IMR-90 (cell line): ENCODE data around the gene ATXN7L3.

Experiments used
- BHLHE40 ChIP-seq: fragments of 150-350 bp; IDR thresholded peaks from 2 replicates; pipeline ENCODE4 v1.6.1; 2016; ENCODE audit warnings: mild to moderate bottlenecking, low read depth, low read length
- MAFK ChIP-seq: IDR thresholded peaks from 2 replicates; pipeline ENCODE4 v1.6.1; 2012; ENCODE audit warnings: low read depth, low read length, improper control_type of control experiment
- NFE2L2 ChIP-seq: fragments of 150-350 bp; IDR thresholded peaks from 2 replicates; pipeline ENCODE4 v1.6.1; 2016; ENCODE audit warnings: low read depth, mild to moderate bottlenecking, low read length
- POLR2A ChIP-seq: IDR thresholded peaks from 2 replicates; pipeline ENCODE4 v1.6.1; 2012; ENCODE audit warnings: mild to moderate bottlenecking, low read depth, low read length
- RAD21 ChIP-seq: IDR thresholded peaks from 2 replicates; pipeline ENCODE4 v1.6.1; 2012; ENCODE audit warnings: low read length, improper control_type of control experiment
- RCOR1 ChIP-seq: IDR thresholded peaks from 2 replicates; pipeline ENCODE4 v1.6.1; 2012; ENCODE audit warnings: mild to moderate bottlenecking, low read length, improper control_type of control experiment; ENCODE audit not compliant: insufficient replicate concordance
- RFX5 ChIP-seq: IDR thresholded peaks from 2 replicates; pipeline ENCODE4 v1.8.0; 2012; ENCODE audit warnings: low read depth, mild to moderate bottlenecking, low read length, moderate library complexity
- SMC3 ChIP-seq: fragments of 150-350 bp; IDR thresholded peaks from 2 replicates; pipeline ENCODE4 v1.6.1; 2016; ENCODE audit warnings: low read depth, mild to moderate bottlenecking, antibody characterized with exemption, low read length, moderate library complexity
- TF ChIP-seq, protein P1 (sequence below): fragments of 150-350 bp; IDR thresholded peaks from 2 replicates; pipeline ENCODE4 v1.6.1; 2016; ENCODE audit warnings: low read depth, mild to moderate bottlenecking, low read length, moderate library complexity, borderline replicate concordance
- TF ChIP-seq, protein P2 (sequence below): conservative IDR thresholded peaks from 2 replicates; pipeline ENCODE4 v1.5.1; 2012; ENCODE audit warnings: mild to moderate bottlenecking, low read depth, low read length, improper control_type of control experiment

DNA sequence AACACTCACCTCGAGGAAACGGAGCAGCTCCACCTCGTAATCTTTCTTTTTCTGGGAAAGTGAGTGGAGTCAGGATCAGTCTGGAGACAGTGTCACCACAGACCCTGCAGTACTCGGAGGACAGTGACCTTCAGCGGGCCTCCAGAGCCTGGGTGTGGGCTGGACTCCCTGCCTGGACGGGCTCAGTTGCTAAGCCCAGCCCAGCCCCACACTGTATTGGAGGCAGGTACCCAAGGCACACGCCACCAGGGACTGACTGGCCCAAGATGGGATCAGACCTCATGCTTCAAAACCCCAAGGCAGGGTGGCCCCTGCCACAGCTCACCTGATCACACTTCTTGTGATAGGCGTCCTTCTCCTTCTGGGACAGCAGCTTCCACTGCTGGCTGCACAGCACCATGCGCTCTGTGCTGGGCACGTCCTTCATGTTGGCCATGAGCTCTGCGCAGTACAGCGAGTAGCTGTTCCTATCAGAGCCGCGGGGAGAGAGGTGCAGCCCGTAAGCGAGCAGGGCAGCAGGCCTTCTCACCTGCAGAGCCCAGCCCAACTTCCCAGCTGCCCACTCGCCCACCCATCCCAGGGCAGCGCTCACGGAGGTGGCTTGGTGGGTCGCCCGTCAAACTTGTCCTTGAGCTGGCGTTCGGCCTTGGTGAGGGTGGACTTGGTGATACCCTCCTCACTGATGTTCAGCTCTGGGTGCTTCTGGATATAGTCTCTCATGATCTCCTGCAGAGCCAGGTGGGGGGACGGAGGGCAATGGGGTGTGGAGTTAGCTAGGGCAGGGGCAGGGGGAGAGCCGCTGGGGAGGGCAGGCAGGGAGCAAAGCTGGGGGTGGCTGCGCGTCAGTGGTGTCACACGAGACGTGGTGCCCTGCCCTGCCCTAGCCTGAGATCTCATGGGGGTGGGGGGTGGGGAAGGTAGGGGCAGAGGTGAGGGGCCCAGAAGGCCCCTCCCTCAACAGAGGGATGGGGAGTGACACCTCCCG lies 11.9 kb upstream of the ATXN7L3 start:
- TF ChIP-seq POLR2A (no peak), SMC3 (no peak), MAFK (no peak), RCOR1 (no peak), BHLHE40 (no peak), RAD21 (no peak), NFE2L2 (no peak), RFX5 (no peak)
- TF ChIP-seq, protein P1, sequence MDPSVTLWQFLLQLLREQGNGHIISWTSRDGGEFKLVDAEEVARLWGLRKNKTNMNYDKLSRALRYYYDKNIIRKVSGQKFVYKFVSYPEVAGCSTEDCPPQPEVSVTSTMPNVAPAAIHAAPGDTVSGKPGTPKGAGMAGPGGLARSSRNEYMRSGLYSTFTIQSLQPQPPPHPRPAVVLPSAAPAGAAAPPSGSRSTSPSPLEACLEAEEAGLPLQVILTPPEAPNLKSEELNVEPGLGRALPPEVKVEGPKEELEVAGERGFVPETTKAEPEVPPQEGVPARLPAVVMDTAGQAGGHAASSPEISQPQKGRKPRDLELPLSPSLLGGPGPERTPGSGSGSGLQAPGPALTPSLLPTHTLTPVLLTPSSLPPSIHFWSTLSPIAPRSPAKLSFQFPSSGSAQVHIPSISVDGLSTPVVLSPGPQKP = no peak
- TF ChIP-seq, protein P2, sequence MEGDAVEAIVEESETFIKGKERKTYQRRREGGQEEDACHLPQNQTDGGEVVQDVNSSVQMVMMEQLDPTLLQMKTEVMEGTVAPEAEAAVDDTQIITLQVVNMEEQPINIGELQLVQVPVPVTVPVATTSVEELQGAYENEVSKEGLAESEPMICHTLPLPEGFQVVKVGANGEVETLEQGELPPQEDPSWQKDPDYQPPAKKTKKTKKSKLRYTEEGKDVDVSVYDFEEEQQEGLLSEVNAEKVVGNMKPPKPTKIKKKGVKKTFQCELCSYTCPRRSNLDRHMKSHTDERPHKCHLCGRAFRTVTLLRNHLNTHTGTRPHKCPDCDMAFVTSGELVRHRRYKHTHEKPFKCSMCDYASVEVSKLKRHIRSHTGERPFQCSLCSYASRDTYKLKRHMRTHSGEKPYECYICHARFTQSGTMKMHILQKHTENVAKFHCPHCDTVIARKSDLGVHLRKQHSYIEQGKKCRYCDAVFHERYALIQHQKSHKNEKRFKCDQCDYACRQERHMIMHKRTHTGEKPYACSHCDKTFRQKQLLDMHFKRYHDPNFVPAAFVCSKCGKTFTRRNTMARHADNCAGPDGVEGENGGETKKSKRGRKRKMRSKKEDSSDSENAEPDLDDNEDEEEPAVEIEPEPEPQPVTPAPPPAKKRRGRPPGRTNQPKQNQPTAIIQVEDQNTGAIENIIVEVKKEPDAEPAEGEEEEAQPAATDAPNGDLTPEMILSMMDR = no peak
